Testis (tissue), 2 donors: ENCODE results near the gene STXBP6.

Experiments
- CTCF ChIP-seq, 3 experiments: fragments of 450-650 bp in 2 of 3; fragments of 200-600 bp in 1 of 3; sonication (generic) in 1 of 3; IDR thresholded peaks; one replicate each; pipeline ENCODE4 v1.5.1; 2016 to 2019; ENCODE audit warnings: antibody characterized with exemption in 3 of 3, mild to moderate bottlenecking in 2 of 3, moderate library complexity in 1 of 3
- POLR2A ChIP-seq: fragments of 450-650 bp; IDR thresholded peaks from one replicate; pipeline ENCODE4 v1.6.1; 2017; ENCODE audit warnings: antibody characterized with exemption, mild to moderate bottlenecking, moderate library complexity

DNA sequence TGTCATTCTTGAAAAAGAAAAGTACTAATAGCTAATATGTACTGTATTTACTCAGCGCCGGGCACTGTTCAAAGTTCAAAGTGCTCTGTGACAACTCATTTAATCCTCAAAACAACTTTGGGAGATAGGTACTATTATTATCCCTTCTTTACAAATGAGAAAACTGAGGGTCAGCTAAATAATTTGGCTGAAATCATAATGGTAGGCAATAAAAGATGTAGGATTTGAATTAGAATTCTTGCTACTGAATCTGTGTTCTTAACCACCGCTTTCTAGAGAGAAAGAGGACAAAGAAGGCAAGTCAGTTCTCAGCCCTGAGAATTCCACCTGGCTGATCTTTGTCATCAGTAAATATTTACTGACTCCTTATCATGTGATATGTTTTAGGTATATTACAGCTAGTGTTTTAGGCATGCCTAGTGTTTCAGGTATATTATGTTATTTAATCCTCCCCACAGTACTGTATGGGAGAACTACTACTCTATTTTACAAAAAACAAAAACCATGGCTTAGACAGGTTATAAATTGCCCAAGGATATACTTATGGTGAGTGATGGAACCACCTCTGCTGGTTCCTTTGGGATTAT lies 210.2 kb downstream of the STXBP6 start:
- TF ChIP-seq CTCF (IDR thresholded peaks at IDR 0.05) = no peak
- TF ChIP-seq POLR2A = no peak
